HEK293T (cell line): Measurements from ENCODE around the gene LRMDA.

Experiments
- BHLHE40 ChIP-seq: fragments of 450-650 bp; IDR thresholded peaks from 2 replicates; pipeline ENCODE4 v1.6.1; 2016; ENCODE audit warnings: mild to moderate bottlenecking, moderate library complexity, borderline replicate concordance
- ELF4 ChIP-seq: fragments of 450-650 bp; IDR thresholded peaks from 2 replicates; pipeline ENCODE4 v1.6.1; 2017; ENCODE audit warnings: antibody characterized with exemption
- FOXA1 ChIP-seq: fragments of 450-650 bp; IDR thresholded peaks from 2 replicates; pipeline ENCODE4 v1.6.1; 2016; ENCODE audit warnings: mild to moderate bottlenecking
- FOXK2 ChIP-seq: fragments of 450-650 bp; IDR thresholded peaks from 2 replicates; pipeline ENCODE4 v1.6.1; 2016; ENCODE audit warnings: mild to moderate bottlenecking
- FOXM1 ChIP-seq: fragments of 450-650 bp; IDR thresholded peaks from 2 replicates; pipeline ENCODE4 v1.6.1; 2017; ENCODE audit warnings: mild to moderate bottlenecking, borderline replicate concordance
- SUZ12 ChIP-seq: fragments of 450-650 bp; IDR thresholded peaks from 2 replicates; pipeline ENCODE4 v1.6.1; 2016; ENCODE audit warnings: mild to moderate bottlenecking
- TARDBP ChIP-seq: fragments of 450-650 bp; IDR thresholded peaks from 2 replicates; pipeline ENCODE4 v1.6.1; 2016
- ZNF384 ChIP-seq: fragments of 450-650 bp; IDR thresholded peaks from 2 replicates; pipeline ENCODE4 v1.6.1; 2016

DNA sequence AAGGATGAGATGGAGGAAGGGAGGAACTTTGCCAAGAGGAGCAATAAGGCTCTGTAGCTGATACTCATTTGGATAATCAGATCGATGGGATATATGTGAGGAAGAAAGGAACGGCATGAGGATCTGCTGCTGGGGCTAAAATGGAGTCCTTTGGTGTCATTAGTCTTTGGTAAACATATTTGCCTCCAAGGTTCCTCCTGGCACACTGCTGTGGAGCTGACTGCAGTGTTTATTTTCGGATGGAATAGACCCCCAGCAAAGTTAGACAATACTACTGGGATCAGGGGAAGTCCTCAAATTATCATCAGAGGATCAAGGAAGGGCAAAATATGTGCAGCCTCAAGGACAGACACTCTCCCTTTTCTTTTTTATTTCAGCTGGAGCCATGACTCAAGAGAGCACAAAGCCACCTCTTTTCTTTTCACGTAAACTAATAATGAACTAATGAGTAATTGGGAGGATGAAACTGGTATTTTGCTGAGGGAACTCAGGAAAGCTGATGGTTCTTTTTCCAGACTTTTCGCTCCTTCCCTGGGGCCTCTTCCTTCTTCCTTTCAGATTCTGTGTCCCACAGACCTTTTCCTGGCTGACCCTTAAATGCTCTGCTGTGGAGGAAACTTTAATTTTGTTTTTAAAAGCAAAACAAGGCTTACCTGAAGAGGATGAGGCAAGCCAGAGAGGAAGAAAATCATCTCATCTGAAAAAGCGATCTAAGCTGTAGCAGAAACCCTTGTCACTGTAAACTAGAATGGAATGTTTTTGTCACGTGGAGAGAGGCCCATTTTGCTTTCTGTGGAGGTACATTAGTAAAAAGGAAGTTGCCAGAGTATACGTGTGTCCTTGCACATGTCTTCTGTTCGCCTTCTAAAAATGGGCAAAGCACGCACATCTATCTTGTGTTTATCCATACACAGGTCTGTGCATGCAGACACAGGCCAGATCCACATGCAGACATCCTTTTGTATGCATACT is 33.3 kb downstream of the LRMDA start:
- TF ChIP-seq FOXK2, result no peak
- TF ChIP-seq FOXM1, result no peak
- no peak for TF ChIP-seq FOXA1
- TF ChIP-seq ELF4, result no peak
- no peak for TF ChIP-seq ZNF384
- TF ChIP-seq TARDBP, result no peak
- no peak for TF ChIP-seq SUZ12
- TF ChIP-seq BHLHE40, result no peak
